ENCODE measurements around the gene KCTD1. TPM values are rescaled to one million over a fixed set of nuclear protein-coding genes. Genes with fewer than 3 reads are reported as not detected.

KCTD1 gene
- total and polyA plus RNA-seq, 2 of the 8 experiments (the other 6 are each of a cell fraction or from before 2014, with no cell fraction given): 7.7 to 14.0 TPM

DNA sequence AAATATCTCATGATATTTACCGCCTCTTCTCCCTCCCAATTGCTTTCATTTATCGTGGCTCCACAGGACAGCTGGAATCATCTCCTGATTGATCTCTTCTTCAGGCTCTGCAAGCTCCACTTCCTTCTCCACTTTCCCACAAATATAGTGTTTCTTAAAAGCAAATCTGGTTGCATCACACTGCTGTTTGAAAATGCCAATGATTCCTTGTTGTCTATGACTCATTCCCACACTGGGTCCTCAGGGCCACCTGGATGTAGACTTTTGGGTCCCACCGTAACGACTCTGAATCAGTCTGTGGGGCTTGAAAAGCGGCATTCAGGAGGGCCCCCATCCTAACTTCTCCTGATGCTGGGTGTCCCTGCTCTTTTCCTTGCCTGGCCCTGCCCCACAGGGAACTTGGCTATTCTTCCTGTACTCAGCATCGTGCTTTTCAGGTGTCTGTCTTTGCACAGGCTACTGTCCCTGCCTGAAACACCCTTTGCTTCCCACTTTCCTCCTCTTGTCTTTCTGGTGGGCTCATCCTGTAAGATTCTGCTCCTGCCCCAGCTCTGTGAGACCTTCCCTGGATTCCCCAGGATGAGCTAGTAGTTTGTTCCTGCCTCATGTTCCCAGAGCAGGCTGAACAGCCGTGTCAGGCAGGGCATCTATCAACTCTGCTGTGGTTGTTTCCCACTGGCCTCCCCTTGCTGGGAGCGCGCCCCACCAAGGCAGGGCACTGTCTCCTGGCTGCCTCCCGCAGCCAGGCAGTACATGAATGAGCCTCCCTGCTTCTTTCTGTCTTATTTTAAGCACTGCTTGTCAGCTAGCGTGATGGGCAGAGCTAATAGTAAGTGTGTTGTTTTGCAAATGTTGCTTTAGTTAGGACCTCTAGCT, 111.9 kb downstream of the KCTD1 start:
- H2BK120ac ChIP-seq (replicated peaks; ENCODE audit: low read depth, low read length): no peak overlapping the region
- no peak overlapping the region for H4K91ac ChIP-seq (replicated peaks; ENCODE audit: insufficient read length, low read length)
- CTCF ChIA-PET (ENCODE audit: partially characterized antibody): interaction anchor here (1.0 to 1.4 kb wide), 2 partner anchors 21 to 34 kb away, joined by 3 read pairs; no protein-coding TSS in a partner anchor
- no peak for FAIRE-seq
- H3K4ac ChIP-seq (replicated peaks; ENCODE audit: insufficient read length, low read depth, low read length): no peak overlapping the region
- H2BK12ac ChIP-seq (ENCODE audit: low read depth, low read length): no peak overlapping the region
- no peak overlapping the region for H2BK5ac ChIP-seq (ENCODE audit: low read depth, low read length)
- H3K27ac ChIP-seq (ENCODE audit: low read depth, low read length): no peak overlapping the region
- peak overlapping the region; percentile 41 for H2AFZ ChIP-seq (ENCODE audit: low read length)
- TF ChIP-seq SAP30 (IDR thresholded peaks at IDR 0.05; ENCODE audit: insufficient read depth, insufficient replicate concordance, low read length): no peak
- TF ChIP-seq POLR2AphosphoS5 (IDR thresholded peaks at IDR 0.05; ENCODE audit: low read depth, low read length): no peak
- TF ChIP-seq CHD1 (IDR thresholded peaks at IDR 0.05; ENCODE audit: low read depth, low read length): no peak
- TF ChIP-seq ASH2L (IDR thresholded peaks at IDR 0.05; ENCODE audit: low read length): no peak
- TF ChIP-seq NRF1 (IDR thresholded peaks at IDR 0.05; ENCODE audit: low read depth, low read length): no peak
- no peak for TF ChIP-seq EZH2 (IDR thresholded peaks at IDR 0.05; ENCODE audit: low read depth, low read length, severe bottlenecking)
- TF ChIP-seq BACH1 (IDR thresholded peaks at IDR 0.05; ENCODE audit: low read length): no peak
- TF ChIP-seq JUN (IDR thresholded peaks at IDR 0.05; ENCODE audit: low read depth, low read length): no peak
- TF ChIP-seq SIN3A (conservative IDR thresholded peaks at IDR 0.05 in 1 of 2, IDR thresholded peaks at IDR 0.05 in 1 of 2; ENCODE audit: low read depth in 1 of 2, low read length in 2 of 2): no peak
- H3K79me1 ChIP-seq (ENCODE audit: low read depth, low read length): no peaks in the 10 kb centered on the region
- peaks cover 0 to 3% (median 0%) of the 10 kb centered on the region in 4 experiments; a peak in 2 of 7 replicates for H3K4me1 ChIP-seq (replicated peaks in 1 of 4; ENCODE audit: control insufficient read depth in 3 of 4, insufficient read depth in 4 of 4, low read length in 3 of 4)
- no peak overlapping the region for H3K4me3 ChIP-seq (ENCODE audit: extremely low read depth in 1 of 4, insufficient read depth in 2 of 4, low read depth in 3 of 4, low read length in 4 of 4)
- H3K9me3 ChIP-seq (ENCODE audit: insufficient read depth in 2 of 2, low read depth in 1 of 2, low read length in 1 of 2): no peaks in the 10 kb centered on the region
- no peak overlapping the region for H3K56ac ChIP-seq (replicated peaks; ENCODE audit: insufficient read length, low read depth, low read length)
- H4K5ac ChIP-seq (ENCODE audit: insufficient read length, low read depth, low read length): no peak overlapping the region
- no peaks in the 10 kb centered on the region for H3K27me3 ChIP-seq (replicated peaks in 1 of 4; ENCODE audit: control insufficient read depth in 3 of 4, extremely low read depth in 1 of 4, insufficient read depth in 3 of 4, low read length in 3 of 4)
- H2BK20ac ChIP-seq (ENCODE audit: low read length): no peak overlapping the region
- H4K8ac ChIP-seq (ENCODE audit: extremely low read depth, insufficient read depth, low read length): no peak overlapping the region
- POLR2A ChIA-PET (ENCODE audit: partially characterized antibody): interaction anchor here (1.3 kb wide), 1 partner anchor 14 kb away, joined by 4 read pairs; no protein-coding TSS in a partner anchor
- H3K18ac ChIP-seq (ENCODE audit: extremely low read depth, low read length): no peak overlapping the region
- no peaks in the 10 kb centered on the region for H3K23me2 ChIP-seq (ENCODE audit: low read depth, low read length)
- H2AK5ac ChIP-seq (ENCODE audit: low read depth, low read length): no peak overlapping the region
- H3K23ac ChIP-seq (ENCODE audit: insufficient read length): no peak overlapping the region
- H3K36me3 ChIP-seq (ENCODE audit: control insufficient read depth in 2 of 4, insufficient read depth in 4 of 4, low read length in 3 of 4): no peaks in the 10 kb centered on the region
- H3K9ac ChIP-seq (replicated peaks in 1 of 4; ENCODE audit: extremely low read depth in 1 of 4, low read depth in 3 of 4, low read length in 3 of 4): no peak overlapping the region
- WGBS, 2 experiments (ENCODE audit: extremely low coverage in 1 of 2, insufficient coverage in 1 of 2, insufficient read length in 1 of 2, insufficient replicate concordance in 2 of 2, low coverage in 1 of 2, low lambda C conversion rate in 2 of 2, missing lambda C conversion rate in 1 of 2): 93% methylated on average over 11 of the region's 11 CpGs; no CpG with 5 or more reads in 1 of the 2 experiments
- no peaks in the 10 kb centered on the region for H4K20me1 ChIP-seq (replicated peaks in 1 of 2; ENCODE audit: control insufficient read depth in 1 of 2, insufficient read depth in 2 of 2, low read length in 2 of 2)
- H3K14ac ChIP-seq (ENCODE audit: insufficient read length): no peak overlapping the region
- H3K4me2 ChIP-seq (ENCODE audit: insufficient read depth in 1 of 2, low read depth in 2 of 2, low read length in 2 of 2): no peak overlapping the region
- H2BK15ac ChIP-seq (ENCODE audit: low read length): no peak overlapping the region
- H3K79me2 ChIP-seq (ENCODE audit: control insufficient read depth in 1 of 2, insufficient read depth in 2 of 2, low read length in 2 of 2): no peaks in the 10 kb centered on the region
- DNase-seq (ENCODE audit: low read depth in 1 of 2, low spot score in 2 of 2): peak in 1 of 2 experiments; percentile 38

All from H1 (cell line).